Hematopoietic multipotent progenitor cell treated with erythropoietin and hydrocortisone succinate and interleukin-3 and kit ligand, for 6 days (in vitro differentiated cells): ENCODE data around the gene KLHL29.

Experiments
- DNase-seq: peaks from one replicate; pipeline ENCODE4 v3.0.0-alpha.2; 2015

KLHL29 gene

DNA sequence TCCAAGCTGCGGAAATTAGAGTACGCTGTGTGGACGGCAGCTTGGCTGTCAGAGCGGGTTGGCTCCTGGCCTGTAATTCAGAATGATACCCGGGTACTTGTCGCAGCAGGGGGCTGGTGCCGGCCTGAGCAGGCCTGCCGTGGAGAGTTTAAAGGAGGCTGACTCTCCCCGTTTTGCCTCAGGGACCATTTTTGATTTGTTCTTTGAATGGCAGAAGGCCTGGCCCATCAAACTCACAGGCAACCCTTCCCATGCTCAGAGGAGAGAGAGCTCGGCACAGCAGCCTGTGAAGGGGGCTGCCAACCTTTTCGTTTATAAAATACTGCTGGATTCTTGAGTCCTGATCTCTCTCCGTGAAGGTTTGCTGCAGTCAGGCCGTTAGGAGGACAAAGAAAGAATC lies 151.3 kb downstream of the KLHL29 start:
- DNase-seq, result no peak

DNA sequence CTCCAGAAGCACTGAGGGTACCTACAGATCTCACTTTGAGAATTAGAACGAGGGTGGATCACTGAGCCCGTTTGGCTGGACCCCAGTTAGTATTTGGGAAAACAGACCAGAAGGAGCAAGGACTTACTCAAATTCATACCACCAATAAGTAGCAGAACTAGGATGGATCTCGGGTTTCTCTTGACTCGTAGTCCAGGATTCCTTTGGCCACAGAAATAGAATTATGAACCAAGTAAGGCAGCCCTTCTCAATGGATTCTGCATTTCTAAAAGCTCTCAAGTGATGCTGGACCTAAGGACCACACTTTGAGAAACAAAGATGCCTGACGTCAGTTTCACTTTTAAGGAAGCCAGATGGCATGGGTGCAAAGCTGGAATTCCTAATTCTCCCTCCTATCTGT lies 153.0 kb downstream of the KLHL29 start:
- no peak for DNase-seq

DNA sequence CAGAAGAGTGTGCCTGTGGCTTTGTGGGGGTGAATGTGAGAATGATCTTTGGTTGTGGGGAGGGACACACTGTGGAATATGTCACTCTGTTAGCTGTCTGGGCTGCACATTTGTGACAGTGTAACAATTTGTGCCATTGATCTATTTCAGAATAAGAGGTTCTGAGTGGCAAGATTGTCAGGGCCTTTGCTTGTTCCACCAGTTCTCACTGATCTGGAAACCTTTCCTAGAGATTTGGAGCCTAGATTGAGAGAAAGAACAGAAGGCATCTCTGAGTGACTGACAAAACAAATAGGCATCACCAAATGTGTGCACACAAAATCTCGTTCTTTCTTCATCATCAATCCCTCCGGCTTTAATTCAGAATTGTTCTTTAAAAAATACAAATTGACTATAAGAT lies 153.6 kb downstream of the KLHL29 start:
- no peak for DNase-seq

DNA sequence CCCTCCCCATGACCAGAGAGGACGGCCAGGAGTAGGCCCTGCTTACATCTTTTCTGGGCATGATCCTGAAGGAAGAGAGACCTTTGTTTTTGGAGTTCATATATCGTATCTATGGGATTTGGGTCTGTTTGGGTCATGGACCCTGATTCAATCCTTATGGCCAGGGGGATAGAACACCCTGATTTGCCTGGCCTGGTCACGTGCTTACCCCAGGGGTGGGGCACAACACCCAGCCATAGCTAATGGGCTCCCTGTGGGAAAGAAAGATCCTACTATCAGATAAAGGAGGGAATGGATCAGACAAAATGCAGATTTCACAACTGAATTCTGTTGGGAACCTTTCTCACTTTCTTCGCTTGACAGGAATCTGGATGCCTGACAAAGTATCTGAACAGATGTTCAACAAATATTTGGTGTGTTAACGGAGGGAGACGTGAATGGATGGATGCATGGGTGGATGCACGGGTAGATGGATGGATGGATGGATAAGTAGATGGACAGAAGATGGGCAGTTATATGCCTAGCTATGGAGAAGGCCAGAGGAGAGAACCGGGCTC lies 155.9 kb downstream of the KLHL29 start:
- DNase-seq, result no peak

DNA sequence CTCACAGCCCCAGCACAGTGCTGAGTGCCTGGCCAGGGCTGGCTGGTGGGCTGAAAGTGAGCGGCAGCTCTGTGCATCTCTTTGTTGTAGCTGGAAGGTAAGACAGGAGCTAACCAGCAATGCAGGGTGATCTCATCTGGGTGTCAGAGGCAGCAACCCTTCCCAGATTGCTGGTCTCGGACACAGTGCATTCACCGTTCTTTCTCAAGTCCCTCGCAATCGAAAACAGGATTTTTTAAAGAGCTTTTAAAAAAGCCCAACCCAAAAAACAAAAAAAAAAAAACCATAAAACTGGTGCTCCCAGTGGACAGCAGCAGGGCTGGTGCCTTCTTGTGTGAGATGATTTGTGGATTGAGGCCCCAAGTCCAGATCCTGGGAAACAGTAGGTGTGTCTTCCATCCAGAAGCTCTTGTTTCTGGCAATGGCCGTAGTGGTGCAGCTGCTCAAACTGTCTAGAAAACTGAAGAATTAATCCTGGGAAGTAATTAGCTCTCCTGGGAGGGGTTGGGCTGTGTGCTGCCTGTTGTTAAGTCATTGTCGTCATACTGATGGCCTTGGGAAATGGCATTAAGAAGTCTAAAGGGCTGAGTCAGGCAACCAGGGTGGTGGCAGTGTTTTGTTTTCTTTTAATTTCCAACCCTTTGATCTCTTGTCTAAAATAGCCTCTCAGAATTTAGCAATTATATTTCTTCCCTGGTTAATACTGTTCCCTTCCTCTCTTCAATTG lies 156.7 kb downstream of the KLHL29 start:
- DNase-seq, result no peak

DNA sequence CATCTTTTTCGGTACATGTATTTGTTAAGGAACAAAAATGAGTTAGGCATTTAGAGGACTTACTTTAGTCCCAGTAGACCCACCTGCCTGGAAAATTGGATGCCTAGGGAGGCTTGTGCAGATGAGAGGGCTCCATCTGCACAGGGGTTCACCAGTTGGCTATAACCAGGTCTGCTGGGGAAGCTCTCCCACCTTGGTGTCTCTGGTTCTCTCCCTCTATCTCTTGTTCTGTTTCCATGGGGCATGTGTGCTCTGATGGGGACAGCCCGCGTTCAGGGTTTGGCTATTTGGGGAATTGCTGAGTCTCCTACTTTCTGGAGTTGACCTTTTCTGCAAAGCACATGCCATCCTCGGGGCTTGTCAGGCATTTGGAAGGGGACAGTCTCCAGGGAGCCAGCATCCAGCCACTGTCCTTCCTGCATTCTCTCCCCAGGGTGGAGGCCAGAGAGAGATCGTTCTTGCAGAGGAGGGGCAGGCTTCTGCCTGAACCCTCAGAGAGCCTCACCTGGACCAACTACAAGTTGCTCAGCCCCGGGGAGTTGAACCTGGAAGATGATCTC lies 157.3 kb downstream of the KLHL29 start:
- DNase-seq, result no peak

DNA sequence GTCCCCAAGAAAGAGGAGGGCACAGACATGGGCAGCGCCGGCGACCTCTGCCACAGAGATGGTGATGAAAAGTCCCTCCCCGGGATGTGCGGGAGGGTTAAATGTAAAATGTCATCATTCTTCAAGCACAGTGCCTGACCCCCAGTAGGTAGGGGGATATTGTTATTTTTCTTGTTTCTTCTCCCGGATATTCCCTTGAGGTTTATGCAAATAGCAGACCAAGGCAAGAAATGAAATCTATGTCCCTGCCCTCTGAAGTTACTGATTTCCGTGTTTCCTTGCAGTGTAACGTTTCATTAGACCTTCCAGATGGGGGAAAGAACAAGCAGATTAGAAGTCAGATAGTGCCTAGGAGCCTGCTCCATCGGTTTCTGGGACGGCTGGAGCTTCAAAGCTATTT lies 158.3 kb downstream of the KLHL29 start:
- no peak for DNase-seq

DNA sequence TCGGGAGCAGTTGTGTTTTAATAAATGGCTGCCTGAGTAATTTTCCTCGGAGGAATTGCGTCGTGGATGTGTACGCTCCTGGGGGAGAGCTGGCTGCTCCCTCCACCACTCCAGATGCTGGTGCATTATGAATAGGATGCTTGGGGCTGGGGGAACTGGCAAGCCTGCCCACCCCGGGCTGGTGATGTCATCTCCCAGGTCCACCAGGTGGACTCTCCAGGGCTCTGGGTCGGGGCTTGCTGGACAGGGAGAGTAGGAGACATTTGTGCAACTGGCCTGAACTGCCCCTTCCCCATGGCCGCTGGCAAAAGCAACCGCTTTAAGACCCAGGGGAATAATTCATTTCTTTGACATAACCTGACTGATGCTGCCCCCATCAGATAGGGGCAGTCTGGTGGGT lies 158.7 kb downstream of the KLHL29 start:
- DNase-seq, result no peak

DNA sequence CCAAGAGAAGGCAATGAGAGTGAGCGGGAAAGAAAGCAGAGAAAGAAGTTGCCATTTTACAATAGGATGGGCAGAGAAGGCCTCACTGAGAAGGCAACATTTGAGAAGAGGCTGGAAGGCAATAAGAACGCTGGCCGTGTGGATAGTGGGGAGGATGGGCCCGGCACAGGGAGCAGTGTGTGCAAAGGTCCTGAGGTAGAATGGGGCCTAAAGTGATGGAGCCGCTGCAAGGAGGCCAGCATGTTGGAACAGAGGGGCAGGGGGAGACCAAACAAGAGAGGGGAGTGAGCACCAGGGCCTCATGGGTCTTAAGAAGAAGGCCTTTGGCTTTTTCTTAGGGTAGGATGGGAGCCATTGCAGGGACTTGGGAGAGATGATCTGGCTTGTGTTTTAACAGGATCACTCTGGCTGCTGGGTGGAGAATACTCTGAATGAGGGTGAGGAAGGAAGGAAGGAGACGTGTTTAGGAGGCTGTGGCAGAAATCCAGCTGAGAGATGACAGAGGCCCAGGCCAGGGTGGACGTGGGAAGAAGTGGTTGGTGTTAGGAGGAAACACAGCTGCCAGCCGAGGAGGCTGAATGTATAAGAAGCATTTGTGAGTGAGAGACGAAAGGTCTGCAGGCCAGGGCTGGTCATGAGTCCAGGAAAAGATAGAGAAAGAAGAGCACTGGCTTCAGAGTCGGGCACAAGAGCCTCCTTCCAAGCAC lies 159.8 kb downstream of the KLHL29 start:
- DNase-seq, result no peak

DNA sequence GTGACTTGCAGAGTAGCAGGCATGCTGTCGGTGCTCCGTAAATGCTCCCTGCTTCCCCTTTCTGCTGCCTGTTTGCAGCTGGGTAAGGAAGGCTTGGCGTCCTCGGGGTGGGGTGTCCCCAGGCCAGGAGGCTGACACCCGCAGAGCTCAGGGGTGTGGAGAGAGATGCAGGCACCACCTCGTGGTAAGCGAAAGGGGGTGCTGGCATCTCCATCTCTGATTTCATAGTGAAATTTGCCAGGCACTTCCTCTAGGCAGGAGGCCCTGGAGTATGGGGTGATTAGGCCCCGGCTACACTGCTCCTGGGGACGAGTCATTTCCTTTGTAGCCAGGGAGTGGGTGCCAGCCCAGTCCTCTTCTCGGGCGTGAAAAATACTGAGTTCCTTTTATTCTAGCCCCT lies 160.4 kb downstream of the KLHL29 start:
- DNase-seq, result peak; percentile 29

DNA sequence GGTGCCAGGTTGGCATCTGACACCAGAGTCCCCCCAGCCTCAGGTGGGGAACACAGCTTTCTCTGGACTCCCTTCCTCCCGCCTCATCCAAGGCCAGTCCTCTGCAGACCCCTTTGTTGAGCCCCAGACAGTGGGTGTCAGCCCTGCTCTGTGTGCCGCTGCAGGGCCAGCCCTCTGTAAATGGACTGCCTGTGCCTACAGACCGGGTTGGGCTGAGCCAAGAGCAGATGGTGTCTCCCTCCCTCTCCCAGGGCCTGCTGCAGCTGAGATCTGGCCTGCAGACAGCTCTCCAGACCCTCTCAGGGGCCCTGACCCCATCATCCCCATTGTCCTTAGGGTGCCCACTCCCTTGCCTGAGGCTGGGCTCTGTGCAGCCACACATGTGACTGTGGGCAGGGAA lies 160.8 kb downstream of the KLHL29 start:
- no peak for DNase-seq

DNA sequence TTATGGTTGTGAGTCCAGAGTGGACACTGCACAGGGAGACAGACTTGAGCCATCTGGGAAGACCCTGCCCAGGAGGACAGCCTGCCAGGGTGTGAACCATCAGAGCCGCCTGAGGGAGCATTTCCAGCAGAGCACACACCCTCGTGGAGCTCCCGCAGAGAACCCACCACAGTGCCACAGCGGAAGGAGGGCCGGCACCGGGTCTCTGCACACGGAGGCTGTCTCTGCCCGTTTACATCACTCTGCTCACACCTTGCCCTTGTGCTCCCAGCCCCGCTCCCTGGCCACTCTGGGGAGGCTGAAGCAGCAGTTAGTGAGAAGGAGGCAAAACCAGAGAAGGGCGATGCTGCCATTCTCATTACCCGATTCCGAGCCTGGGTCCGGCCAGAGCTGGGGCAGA lies 161.9 kb downstream of the KLHL29 start:
- no peak for DNase-seq

DNA sequence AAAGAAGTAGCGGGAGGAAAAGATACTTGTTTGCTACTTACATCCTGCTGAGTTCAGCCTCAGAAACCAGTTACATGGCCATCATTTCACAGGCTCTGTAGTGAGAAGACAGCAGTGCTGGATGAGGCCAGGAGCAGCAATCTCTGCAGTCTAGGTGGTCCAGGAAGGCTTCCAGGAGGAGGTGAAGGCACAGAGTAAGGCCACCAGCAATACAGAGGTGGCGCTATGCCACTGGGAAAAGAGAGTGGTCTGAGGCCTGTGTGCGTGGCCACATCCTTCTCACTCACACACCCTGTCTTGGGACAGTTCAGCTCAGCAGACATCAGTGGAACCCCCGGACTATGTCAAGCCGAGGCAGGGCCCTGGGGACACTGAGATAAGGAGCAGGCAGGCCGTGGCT lies 162.7 kb downstream of the KLHL29 start:
- peak; percentile 10 for DNase-seq

DNA sequence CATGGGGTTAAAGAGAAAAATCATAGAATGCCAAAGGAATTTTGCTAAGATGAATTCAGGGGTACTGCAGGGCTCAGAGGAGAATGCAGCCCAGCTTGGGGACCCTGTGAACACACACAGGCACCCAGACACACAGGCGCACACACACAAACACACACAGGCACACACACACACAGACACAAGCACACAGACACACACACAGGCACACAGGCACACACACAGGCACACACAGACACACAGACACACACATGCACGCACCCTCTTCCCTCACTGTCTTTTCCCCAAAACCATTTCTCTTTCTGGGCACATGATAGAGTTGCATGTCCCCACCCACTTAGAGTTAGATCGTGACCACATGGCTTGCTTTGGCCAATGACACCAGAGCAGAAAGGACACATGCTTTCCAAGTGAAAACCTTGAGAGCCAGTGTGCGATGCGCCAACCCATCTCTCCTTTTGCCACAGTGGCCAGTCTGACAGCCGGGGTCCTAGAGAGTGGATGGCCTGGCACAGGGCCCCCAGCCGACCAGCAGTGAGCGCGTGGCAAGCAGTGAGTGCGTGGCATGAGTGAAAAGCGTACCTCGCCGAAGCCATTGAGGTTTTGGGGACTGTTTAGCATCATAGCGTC lies 163.3 kb downstream of the KLHL29 start:
- peak; percentile 10 for DNase-seq

DNA sequence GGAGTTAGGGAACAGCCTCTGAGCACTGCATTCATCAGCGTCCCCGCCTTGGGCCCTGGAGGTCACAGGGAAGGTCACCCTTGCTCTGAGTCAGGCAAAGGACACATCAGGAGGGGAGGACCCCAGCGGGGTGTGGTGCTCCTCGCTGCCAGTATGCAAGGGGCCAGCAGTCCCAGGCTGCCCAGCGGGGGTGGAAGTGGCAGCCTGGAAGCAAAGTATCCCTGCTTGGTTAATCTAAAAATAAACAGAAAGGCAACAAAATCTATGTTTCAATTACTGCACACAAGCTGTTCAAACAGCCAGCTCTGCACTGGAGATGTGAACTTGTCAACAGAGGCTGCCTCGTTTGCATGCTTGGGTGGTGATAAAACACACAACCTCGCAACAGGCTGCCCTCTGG lies 164.1 kb downstream of the KLHL29 start:
- no peak for DNase-seq

DNA sequence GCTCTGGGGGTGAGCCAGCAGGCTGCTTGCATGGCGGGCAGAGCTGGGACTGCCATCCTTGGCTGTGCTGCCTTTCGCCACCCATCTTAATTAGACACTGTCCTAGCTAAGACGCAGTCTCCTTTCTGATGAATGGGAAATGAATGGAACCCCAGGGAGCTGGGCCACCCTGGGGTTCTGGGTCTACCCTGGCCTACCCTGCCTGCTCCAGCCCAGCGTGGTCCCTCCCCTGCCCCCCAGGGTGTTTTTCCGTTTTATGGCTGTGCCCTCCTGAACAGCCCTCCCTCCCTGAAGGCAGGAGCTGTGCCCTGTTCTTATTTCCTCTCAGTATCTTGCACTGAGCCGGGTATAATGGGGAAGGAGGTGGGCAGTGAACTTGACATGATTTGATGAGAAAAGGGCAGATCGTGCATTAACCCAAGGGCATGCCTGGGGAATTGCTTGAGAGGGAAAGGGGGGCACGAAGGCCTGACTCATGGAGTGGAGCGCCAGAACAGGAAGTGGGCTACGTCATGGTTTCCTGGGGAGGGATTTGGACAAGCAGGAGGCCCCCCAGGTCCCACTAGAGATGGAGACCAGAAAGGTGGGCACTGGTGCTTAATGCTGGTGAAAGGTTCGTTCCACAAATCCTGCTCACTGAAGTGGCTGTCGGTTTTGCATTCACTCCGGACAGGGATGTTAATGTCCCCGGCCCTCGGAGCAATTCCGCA lies 165.0 kb downstream of the KLHL29 start:
- DNase-seq, result no peak

DNA sequence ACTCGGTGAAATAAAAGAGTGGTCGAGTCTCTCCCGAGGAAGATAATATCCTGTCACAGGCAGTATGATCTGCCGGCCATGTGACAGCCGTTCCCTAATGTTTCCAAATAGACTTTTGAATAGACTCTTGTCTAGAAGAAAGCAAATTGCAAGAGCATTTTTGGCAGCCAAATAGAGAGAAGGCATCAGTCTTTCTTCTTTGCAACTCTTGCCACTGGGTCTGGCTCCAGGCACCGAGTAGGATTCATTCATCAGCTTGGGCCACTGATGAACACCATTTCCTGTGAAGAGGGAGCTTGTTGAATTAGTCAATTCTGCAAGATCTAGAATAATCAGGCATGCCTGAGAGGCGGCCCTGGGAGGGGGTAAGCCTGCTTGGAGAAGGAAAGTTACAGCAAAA lies 165.6 kb downstream of the KLHL29 start:
- DNase-seq, result no peak

DNA sequence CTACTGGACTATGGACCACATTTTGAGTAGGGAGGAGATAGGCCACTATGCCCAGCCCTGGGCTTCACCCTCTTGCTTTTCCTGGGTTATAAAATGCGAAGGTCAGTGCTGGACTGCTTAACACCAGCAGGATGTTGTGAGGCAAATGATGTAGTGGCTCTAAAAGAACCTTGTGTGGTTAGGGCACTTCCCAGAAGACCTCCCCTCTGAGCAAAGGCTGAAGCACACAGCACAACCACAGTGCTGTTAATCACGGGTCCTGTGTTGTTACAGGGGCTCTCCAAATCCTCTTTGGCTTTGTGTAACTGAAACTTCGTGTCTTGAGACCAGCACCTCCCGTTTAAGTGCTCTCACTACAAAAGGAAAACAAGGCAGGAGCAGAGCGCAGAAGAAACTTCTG lies 166.9 kb downstream of the KLHL29 start:
- DNase-seq, result no peak

DNA sequence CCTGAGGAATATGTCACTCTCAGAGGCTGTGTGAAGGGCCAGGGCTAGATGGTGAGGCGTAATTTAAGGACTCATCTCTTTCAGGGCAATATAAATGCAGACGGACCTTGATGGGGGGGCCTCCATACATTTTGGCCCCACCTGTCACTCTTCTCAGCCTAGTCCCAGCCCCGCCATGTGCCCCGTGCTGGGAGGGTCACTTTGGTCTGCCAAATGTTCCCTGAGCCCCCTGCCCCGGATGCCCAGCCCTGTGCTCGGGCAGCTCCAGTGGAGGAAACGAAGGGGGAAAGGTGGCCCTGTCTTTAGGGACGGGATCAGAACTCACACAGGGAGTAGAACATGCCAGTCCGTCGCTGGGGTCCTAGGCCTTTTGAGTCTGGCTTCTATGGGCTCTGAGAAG lies 168.6 kb downstream of the KLHL29 start:
- no peak for DNase-seq

DNA sequence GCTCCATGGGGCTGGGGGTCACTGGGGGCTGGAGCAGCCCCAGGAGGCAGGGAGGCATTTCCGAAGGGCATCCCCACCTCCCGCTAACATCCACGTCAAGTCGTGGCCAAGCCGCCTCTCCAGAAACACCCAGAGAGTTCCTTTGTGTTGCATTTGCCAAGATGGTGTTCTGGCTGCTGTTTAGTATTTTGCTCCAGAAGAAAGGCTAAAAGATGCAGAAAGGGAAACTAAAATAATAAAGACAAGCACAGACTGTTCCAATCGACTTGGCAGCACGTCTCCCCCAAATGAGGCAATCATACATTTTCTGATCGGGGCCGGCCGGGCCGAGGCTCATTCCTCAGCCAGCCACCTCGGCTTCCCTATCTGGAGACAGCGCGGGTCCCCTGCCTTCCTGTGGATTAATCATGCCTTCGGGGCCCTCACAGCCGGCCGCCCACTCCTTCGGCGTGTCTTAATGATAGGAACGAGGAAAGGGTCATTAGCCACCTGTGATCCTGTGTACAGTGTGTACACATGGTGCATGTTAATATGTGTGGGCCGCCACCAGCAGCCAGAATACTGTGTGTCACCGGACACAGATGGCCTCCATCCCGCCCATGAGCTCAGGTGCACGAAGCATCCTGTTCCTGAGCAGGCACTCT lies 169.2 kb downstream of the KLHL29 start:
- DNase-seq, result no peak

DNA sequence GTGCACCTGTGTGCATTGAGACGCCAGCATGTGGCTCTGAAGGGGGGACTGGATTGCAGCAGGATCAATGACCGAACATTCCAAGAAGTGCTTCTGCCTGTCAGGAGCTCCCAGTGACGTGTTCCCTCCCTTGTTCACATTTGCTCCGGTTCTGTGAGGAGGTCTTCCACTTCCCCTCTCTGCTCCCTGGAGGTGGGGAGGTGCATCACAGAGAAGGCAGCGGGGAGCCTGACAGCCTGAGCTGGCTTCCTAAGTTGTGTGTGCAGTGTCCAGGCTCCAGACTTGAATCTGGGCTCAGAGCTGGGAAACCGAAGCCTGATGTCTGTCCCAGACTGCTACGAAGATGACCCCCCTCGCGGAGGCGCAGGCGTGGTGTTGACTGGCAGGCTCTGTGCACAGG lies 171.0 kb downstream of the KLHL29 start:
- DNase-seq, result no peak

DNA sequence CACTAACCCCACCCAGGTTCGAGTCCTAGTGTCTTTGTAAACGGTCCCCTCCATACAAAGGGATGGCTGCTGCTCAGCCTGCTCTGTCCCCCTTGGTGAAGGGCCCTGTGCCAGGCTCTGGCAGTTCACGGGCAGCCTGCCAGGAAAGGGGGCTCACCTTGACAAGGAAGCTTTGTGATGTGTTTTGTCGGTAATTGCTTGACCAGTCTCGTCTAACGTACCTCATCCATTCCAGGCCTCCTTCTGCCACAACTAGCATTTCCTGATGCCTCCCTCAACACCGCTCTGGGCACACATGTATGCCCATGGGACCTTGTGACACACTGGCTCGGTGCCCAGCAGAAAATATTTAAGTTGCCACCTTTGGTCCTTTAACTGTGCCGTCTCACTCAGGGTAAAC lies 171.9 kb downstream of the KLHL29 start:
- no peak for DNase-seq

DNA sequence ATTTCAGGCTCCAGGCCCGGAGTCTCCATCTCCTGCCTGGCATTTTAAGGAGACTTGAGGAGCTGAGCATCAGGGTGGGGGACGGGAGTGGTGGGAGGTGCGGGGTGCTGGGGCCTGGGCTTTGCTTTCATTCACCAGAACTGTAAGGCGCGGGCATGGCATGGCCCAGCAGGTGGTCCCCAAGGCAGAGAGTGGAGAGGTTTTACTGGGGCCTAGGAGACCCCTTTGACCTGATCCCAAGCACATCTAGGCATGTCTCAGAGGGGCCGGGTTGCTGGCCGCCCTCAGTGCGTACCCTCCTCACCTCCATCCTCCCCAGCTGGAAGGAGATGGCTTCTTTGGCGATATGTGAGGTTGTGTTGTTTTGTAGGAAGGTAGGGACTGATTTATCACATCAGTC lies 172.5 kb downstream of the KLHL29 start:
- no peak for DNase-seq
